Measurements from ENCODE around the gene LGALS4. TPM values are rescaled to one million over a fixed set of nuclear protein-coding genes. Genes with fewer than 3 reads are reported as not detected.

The LGALS4 gene
- total and polyA plus RNA-seq, 9 of the 15 experiments (the other 6 are each of a cell fraction or from before 2014, with no cell fraction given), result 0.08 to 1.1 (median 0.30) TPM; not detected in 3

DNA sequence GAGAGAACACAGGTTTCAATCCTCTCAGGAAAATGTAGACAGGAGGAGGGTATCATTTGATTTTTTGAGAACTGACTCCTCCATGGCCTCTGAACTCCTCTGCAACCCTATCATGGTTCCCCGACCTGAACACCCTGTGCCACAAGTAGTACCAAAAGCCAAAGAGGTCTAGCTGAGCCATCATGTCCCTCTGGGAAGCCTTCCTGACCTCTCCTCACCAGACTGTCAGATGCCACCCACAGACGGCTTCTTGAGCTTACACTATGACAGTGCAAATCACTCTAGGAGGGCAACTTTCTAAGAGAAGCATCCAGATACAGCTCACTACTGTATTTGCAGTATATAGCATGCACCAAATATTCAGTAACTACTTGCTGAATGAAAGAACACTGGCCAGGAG, 33.4 kb upstream of the LGALS4 start (continued):
- TF ChIP-seq JUN (IDR thresholded peaks at IDR 0.05; ENCODE audit: borderline replicate concordance, low read depth, low read length) (no peak), JUN (CRISPR knock-in tag; IDR thresholded peaks at IDR 0.05; ENCODE audit: borderline replicate concordance) (no peak), ZNF224 (CRISPR knock-in tag; IDR thresholded peaks at IDR 0.05) (no peak), TAF15 (IDR thresholded peaks at IDR 0.05; ENCODE audit: low read depth, low read length) (no peak), CBFA2T2 (conservative IDR thresholded peaks at IDR 0.05) (no peak), TARDBP (IDR thresholded peaks at IDR 0.05) (no peak)
- TF ChIP-seq, protein P1, sequence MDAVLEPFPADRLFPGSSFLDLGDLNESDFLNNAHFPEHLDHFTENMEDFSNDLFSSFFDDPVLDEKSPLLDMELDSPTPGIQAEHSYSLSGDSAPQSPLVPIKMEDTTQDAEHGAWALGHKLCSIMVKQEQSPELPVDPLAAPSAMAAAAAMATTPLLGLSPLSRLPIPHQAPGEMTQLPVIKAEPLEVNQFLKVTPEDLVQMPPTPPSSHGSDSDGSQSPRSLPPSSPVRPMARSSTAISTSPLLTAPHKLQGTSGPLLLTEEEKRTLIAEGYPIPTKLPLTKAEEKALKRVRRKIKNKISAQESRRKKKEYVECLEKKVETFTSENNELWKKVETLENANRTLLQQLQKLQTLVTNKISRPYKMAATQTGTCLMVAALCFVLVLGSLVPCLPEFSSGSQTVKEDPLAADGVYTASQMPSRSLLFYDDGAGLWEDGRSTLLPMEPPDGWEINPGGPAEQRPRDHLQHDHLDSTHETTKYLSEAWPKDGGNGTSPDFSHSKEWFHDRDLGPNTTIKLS (IDR thresholded peaks at IDR 0.05; ENCODE audit: borderline replicate concordance, low read depth), result no peak
- TF ChIP-seq, protein P2, sequence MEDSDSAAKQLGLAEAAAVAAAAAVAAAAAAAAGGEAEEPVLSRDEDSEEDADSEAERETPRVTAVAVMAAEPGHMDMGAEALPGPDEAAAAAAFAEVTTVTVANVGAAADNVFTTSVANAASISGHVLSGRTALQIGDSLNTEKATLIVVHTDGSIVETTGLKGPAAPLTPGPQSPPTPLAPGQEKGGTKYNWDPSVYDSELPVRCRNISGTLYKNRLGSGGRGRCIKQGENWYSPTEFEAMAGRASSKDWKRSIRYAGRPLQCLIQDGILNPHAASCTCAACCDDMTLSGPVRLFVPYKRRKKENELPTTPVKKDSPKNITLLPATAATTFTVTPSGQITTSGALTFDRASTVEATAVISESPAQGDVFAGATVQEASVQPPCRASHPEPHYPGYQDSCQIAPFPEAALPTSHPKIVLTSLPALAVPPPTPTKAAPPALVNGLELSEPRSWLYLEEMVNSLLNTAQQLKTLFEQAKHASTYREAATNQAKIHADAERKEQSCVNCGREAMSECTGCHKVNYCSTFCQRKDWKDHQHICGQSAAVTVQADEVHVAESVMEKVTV (CRISPR knock-in tag; IDR thresholded peaks at IDR 0.05), result no peak
